CD4-positive, alpha-beta T cell treated with Interferon alpha-2 for 1 hour (primary cell): ENCODE results near the gene PLIN4.

Experiments used
- DNase-seq, 2 donors: peaks; one replicate each; pipeline ENCODE4 v3.0.0-alpha.2; 2020 to 2022

PLIN4 gene

DNA sequence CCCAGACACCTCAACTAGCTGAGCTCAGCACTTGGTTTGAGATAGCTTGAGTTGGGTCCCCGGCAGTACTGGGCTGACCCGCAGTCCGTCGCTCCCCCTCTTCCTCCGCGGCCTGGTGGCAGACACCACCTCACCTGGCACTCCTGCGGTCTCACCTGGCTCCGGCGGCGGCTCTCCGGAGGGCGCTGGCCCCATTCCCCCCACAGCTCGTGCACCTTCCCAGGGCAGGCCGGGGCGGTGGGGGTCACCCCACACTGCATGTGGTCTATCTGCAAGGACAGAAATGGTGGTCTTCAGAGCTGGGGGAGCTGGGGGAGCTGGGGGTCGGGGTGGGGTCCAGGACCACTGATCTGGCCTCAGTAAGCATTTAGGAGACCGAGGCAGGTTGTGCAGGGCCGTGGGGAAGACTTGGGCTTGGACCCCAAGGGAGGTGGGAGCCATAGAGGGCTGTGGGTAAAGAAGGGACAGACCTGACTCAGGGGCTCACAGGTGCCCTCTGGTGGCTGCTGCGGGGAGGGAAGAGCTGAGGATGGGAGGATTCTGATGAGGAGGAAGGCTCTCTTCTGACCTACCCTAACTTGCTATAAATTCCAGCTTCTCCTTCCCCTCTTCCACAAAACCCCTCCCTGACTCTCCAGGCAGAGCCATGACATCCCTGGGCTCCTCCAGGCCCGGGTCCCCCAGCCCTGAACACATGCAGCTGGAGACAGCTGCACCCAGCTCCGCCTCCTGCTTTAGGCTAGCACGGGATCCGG, 6.7 kb upstream of the PLIN4 start:
- DNase-seq = peak; percentile 56 to 68

- peak; percentile 10 to 28 for DNase-seq
Observed at GRCh38 chr19:4523306-4524110, 5.2 kb upstream of the PLIN4 start.

DNA sequence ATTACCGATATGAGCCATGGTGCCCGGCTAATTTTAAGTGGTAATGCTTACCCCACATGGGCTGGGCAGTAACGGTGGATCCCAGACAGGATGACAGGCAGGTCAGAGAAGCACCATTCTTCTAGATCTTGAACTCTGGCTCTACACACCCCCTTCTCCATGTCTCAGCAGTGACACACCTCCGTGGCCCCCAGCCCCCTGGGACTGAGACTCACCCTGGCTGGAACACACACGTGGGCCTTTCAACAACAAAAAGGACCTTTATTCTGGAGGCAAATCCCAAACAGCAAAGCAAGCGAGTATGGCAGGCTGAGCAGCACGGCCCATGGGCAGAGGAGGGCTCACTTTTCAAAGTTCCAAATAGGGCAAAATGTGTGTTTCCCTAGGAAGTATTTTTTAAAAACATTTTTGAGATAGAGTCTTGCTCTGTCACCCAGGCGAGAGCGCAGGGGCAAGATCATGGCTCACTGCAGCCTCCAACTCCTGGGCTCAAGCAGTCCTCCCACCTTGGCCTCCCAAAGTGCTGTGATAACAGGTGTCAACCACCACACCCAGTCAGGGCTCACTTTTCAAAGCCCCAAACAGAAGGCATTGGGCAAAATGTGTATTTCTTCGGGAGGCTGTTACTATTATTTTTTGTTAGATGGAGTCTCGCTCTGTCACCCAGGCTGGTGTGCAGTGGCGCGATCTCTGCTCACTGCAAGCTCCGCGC, 4.2 kb upstream of the PLIN4 start:
- no peak for DNase-seq

DNA sequence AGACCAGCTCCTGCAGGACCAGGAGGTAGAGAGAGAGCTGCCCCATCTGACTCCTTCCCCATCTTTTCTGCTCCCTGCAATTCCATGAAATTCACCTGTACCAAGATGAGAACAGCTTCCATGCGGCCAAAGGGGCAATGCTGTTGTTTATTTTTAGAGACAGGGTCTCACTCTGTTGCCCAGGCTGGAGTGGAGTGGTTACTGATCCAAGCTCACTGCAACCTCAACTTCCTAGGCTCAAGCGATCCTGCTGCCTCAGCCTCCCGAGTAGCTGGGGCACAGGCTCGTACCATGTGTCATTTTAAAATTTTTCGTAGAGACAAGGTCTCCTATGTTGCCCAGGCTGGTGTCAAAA, 3.6 kb upstream of the PLIN4 start:
- DNase-seq = no peak

GRCh38 chr19:4521170-4521887, 3.0 kb upstream of the PLIN4 start:
- DNase-seq = no peak

DNA sequence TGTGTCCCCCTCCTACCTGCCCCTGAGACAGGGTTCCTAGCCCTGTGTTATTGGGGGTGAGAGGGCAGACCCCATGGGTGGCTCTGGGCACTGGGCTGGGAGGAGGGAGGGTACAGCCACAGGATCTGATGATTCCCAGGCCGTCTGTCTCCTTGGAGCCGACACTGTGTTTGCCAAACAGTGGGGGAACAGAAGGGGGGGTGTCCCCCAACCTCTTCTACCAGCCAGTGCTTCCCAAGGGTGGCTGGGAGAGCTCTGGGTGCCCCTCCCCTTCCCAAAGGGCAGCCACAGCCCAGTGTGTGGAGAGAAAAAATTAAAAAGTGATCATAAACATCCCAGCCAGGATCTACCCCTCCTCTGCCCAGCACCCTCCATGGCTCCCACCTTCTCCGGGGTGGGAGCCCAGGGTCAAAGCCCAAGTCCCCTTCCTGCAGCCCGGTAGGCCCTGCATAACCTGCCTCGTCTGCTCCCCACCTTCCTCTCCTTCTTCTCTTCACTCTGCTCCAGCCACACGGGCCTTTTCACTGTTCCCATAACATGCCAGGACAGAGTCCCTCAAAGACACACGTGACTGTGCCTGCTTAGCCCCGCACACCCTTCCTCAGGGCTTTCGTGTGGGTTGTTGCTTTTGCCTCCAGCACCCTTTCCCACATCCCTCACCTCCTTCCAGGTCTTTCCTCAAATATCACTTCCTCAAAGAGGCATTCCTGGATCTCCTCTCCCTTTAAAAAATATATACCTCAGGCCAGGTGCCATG, 1.4 kb upstream of the PLIN4 start:
- no peak for DNase-seq

GRCh38 chr19:4519172-4519496, 848 bp upstream of the PLIN4 start:
- no peak for DNase-seq

GRCh38 chr19:4517451-4518057, 732 bp downstream of the PLIN4 start:
- no peak for DNase-seq

- DNase-seq = no peak
Observed at GRCh38 chr19:4516939-4517300, 1.4 kb downstream of the PLIN4 start.

- DNase-seq = no peak
Observed at GRCh38 chr19:4516199-4516938, 1.9 kb downstream of the PLIN4 start.

DNA sequence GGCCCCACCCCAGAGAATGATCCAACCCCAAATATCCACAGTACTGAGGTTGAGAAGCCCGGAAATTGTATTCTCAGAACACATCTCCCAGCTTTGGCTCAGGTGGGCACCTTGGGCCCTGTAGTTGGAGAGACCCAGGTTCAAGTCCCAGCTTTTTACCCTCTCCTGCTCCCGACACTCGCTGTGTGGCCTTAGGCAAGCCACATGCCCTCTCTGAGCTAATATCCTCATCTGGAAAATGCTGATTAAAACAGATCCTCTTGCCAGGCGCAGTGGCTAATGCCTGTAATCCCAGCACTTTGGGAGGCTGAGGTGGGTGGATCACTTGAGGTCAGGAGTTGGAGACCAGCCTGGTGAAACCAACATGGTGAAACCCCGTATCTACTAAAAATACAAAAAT, 2.6 kb downstream of the PLIN4 start:
- no peak for DNase-seq

- DNase-seq = no peak
Observed at GRCh38 chr19:4513248-4513647, 5.0 kb downstream of the PLIN4 start.

DNA sequence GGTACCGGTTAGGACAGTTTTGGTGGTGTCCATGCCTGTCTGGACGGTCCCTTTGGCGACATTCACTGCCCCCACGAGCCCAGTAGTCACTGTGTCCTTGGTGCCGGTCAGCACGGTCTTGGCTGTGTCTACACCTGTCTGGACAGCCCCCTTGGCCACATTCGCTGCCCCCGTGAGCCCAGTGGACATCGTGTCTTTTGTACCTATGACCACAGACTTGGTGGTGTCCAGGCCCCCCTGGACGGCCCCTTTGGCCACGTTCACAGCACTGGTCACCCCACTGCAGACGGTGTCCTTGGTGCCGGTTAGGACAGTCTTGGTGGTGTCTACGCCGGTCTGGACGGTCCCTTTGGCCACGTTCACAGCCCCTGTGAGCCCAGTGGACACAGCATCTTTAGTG, 6.2 kb downstream of the PLIN4 start:
- DNase-seq = no peak

DNA sequence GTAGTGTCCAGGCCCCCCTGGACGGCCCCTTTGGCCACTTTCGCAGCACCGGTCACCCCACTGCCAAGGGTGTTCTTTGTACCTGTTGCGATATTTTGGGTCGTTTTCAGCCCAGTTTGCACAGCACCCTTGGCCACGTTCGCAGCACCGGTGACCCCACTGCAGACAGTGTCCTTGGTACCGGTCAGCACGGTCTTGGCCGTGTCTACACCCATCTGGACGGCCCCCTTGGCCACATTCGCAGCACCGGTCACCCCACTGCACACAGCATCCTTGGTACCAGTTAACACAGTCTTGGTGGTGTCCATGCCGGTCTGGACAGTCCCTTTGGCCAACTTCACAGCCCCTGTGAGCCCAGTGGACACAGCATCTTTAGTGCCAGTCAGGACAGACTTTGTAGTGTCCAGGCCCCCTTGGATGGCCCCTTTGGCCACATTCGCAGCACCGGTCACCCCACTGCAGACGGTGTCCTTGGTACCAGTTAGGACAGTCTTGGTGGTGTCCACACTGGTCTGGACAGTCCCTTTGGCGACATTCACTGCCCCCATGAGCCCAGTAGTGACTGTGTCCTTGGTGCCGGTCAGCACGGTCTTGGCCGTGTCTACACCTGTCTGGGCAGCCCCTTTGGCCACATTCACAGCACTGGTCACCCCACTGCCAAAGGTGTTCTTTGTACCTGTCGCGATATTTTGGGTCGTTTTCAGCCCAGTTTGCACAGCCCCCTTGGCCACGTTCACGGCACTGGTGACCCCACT, 6.8 kb downstream of the PLIN4 start:
- DNase-seq = no peak

- DNase-seq = no peak
Observed at GRCh38 chr19:4510435-4511255, 7.6 kb downstream of the PLIN4 start.

DNA sequence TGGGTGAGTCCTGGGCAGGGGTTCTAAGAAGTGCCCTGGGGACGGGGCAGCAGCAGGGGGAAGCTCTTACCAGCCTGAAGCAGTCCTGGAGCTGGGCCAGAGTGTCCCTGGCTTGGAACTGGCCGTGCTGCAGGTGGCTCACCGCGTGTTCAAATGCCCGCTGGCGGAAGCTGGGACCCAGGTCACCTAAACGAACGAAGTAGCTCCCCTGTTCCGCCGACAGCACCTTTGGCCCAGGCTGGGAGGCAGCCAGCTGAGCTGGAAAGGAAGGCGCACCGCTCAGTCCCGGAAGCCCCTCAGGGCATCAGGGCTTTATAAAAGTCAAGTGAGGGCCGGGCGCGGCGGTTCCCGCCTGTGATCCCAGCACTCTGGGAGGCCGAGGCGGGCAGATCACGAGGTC, 9.6 kb downstream of the PLIN4 start:
- no peak for DNase-seq

DNA sequence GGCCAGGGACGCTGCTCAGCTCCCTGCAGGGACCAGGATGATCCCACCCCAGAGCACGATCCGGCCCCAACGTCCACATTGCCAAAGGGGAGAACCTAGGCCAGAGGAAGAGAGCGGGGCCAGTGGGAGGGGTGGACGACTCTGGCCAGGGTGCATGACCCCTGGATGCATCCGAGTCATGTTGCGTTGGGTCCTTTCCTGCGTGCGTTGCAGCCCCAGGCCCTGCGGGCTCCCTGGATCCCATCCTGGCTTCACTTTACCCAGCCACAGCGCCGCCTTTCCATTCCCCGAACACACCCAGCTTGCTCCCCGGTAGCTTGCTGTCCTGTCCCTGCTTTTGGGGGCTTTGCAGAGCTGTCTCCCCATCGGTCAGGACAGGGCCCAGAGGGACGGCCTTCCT, 10.5 kb downstream of the PLIN4 start:
- DNase-seq = no peak

DNA sequence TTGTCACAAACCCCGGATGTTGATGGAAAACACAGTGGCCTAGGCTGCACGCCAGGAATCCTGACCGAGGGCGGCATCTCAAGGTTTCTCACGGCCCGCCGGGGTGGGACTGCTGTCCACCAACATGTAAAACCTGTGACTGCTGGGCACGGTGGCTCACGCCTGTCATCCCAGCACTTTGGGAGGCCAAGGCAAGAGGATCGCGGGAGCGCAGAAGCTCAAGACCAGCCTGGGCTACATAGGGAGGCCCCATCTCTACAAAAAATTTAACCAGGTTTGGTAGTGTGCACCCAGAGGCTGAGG, 11.2 kb downstream of the PLIN4 start:
- DNase-seq = no peak

DNA sequence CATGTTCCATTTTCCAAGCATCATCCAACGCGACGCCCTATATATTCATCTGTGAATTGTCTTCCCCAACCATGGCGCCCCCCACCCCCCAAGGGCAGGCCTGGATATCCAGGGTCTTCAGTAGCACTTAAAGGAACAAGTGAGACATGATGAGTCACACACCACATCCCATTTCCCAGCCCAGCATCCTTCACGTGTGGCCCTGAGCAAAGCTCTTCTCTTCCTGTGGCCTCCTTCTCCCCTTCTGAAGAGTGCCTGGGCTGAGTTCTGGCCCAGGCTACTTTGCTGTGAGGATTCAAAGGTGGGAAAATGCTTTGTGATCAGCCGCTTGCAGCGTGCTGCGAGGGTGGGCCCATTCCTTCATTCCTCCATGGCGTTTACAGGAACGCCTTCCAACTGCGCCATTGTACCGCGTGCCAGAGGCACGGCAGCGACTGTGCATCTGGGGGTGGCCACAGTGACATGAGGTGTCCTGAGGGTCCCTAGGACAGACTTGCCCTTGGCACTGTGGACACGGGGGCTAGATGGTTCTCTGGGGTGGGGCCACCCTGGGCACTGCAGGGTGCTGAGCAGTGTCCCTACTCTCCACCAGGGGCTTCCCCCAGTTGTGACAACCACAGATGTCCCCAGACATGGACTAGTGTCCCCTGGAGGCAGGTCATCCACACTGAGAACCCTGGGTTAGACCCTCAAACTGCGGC, 11.7 kb downstream of the PLIN4 start:
- DNase-seq = no peak
